GM18520 (cell line): ENCODE data around the gene C20orf173.

Experiments
- ATAC-seq: cut with Tn5 transposase; IDR thresholded peaks from one replicate; pipeline ENCODE4 v1.9.1; 2021; ENCODE audit not compliant: unreplicated experiment

Gene C20orf173

GRCh38 chr20:35508493-35509218, 20.8 kb downstream of the C20orf173 start:
- no peak for ATAC-seq

GRCh38 chr20:35506872-35507638, 22.4 kb downstream of the C20orf173 start:
- ATAC-seq: no peak

- no peak for ATAC-seq
Observed at GRCh38 chr20:35506179-35506578, 23.3 kb downstream of the C20orf173 start.

- no peak for ATAC-seq
Observed at GRCh38 chr20:35504751-35505150, 24.7 kb downstream of the C20orf173 start.

GRCh38 chr20:35503841-35504561, 25.5 kb downstream of the C20orf173 start:
- ATAC-seq: no peak

GRCh38 chr20:35503281-35503680, 26.2 kb downstream of the C20orf173 start:
- no peak for ATAC-seq

GRCh38 chr20:35502352-35502751, 27.1 kb downstream of the C20orf173 start:
- no peak for ATAC-seq

GRCh38 chr20:35499271-35499670, 30.2 kb downstream of the C20orf173 start:
- ATAC-seq: no peak

GRCh38 chr20:35497780-35498189, 31.7 kb downstream of the C20orf173 start:
- ATAC-seq: no peak

GRCh38 chr20:35497320-35497719, 32.1 kb downstream of the C20orf173 start:
- no peak for ATAC-seq

GRCh38 chr20:35496481-35496880, 33.0 kb downstream of the C20orf173 start:
- ATAC-seq: no peak

GRCh38 chr20:35492352-35492751, 37.1 kb downstream of the C20orf173 start:
- ATAC-seq: no peak

- ATAC-seq: no peak
Observed at GRCh38 chr20:35491823-35492222, 37.6 kb downstream of the C20orf173 start.

GRCh38 chr20:35490736-35491181, 38.7 kb downstream of the C20orf173 start:
- ATAC-seq: peak; percentile 78

- ATAC-seq: no peak
Observed at GRCh38 chr20:35489717-35490116, 39.7 kb downstream of the C20orf173 start.

- ATAC-seq: no peak
Observed at GRCh38 chr20:35487479-35487878, 42.0 kb downstream of the C20orf173 start.

GRCh38 chr20:35479798-35480197, 49.7 kb downstream of the C20orf173 start:
- no peak for ATAC-seq

GRCh38 chr20:35478804-35479472, 50.5 kb downstream of the C20orf173 start:
- ATAC-seq: no peak
